Hindlimb muscle (tissue), 1 donor: ENCODE measurements around the gene LPP. TPM values are rescaled to one million over a fixed set of nuclear protein-coding genes. Genes with fewer than 3 reads are reported as not detected.

Experiments
- DNase-seq: peaks from one replicate; pipeline ENCODE4 v3.0.0-alpha.2; 2013
- polyA plus RNA-seq: library from polyadenylated mRNA; unstranded; fragments of 120-200 nt; gene quantifications from one replicate; pipeline ENCODE4 v1.2.1, GENCODE V29; 2013; ENCODE audit not compliant: insufficient read length

The LPP gene
- polyA plus RNA-seq, 1 donor, result 12.7 TPM

DNA sequence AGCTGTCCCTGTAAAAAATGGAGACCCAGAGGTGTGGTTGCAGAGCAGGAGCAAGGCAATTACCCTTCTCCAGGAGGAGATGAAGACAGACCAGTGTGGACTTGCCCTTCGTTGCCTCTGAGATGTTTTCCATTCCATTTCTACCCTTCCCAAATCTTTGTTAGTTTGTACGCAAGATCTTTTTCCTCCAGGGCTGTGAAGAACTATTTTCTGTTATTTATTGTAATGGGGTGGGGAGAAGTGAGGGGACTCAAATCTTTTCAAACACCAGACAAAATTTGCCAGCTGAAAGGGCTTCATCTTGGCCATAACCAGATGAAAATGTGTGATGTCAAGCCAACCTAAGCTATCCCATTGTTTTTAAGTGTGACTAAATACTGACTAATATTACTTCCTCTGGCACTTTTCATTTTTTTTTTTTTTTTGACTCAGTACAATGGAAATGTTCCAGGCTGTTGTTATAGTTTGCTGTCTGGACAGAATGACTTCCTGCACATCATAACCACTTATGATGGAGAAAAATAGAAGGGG, 746.5 kb downstream of the LPP start:
- DNase-seq, result no peak

DNA sequence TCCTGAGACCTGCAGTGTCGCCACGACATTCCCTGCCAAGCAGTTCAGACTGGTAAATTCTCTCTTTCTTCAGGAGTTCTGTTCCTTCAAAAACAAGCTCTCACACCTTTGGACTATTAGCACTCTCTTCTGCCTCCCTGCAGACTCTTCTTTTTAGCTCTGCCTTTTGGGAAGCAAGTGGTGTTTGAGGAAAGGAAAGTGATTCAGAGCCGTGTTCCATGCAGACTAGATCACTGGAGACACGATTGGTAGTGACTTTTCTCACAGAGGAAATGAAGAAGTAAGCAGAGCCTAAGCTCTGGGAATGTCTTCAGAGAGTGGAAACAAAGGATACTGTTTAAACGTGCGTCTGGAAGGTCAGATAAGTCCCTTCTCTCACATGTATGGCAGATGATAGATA, 747.2 kb downstream of the LPP start:
- DNase-seq, result no peak

DNA sequence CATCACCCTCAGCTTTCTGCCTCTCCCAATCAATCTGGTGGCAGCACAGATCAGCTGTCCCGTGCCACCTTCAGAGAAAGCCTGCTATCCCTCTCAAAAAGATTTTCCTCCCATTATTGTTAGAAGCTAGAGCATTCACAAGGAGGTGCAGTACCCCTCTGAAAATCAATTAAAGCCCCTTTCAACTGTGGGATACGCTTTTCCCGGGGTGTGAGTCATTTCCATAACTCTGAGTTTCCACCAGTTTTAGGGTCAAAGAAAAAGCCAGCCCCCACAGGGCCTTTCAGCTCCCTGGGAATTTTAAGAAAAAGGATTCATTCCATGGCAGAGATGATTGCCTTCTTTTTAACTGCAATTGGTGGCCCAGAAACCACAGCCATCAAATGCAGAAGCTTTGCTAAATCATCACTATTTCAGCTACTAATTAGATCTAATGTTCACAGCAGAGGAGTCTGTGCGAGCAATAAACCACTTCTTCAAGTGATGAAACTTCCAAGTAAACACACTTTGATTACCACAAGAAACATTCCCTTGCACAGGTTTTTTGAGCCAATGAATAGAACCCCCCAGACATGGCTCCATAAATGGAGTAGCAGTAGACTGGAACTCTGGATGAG, 747.8 kb downstream of the LPP start:
- no peak for DNase-seq

DNA sequence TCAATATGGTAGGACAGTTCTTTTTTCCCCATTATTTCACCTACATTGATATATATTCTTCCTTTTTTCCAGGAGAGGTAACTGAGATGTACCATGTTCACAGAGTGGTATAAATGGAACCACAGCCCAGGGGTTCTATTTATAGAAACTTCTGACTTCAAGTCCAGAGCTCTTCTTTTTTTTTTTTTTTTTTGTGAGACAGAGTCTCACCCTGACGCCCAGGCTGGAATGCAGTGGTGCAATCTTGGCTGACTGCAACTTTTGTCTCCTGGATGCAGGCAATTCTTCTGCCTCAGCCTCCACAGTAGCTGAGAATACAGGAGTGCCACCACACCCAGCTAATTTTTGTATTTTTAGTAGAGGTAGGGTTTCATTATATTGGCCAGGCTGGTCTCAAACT, 750.7 kb downstream of the LPP start:
- no peak for DNase-seq

DNA sequence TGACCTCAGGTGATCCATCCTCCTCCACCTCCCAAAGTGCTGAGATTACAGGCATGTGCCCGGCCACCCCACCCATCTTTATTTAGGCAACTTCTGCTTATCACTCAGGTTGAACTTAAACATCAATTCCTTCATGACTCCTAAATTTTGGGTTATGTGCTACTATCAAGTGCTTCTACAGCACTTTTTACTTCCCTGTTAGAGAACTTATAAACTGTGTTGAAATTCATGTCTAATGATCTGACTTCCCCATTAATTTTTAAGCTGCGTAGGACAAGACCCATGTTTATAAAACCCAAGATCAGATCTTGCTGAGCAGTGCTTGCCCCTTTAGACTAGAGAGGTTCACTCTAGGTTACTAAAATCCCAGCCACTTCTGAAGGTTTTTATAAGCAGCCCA, 751.6 kb downstream of the LPP start:
- DNase-seq, result no peak

DNA sequence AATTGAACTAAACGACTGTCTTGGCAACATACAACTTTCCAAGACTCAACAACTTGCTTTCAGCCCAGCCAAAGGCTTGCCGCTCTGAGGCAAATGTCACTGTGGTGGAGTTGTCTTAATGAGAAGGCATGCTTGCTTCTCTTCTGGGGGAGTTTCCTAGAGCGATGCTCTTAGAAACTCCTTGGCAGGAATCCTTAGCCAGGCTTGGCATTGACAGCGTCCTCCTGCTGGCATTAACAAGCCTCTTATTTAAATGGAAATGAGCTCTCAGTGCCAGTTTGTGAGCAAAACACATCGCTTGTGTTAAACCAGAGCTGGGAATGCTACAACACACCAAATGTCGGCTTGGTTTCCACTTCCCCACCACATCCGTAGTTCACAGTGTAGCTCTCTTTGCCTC, 752.3 kb downstream of the LPP start:
- DNase-seq, result no peak

DNA sequence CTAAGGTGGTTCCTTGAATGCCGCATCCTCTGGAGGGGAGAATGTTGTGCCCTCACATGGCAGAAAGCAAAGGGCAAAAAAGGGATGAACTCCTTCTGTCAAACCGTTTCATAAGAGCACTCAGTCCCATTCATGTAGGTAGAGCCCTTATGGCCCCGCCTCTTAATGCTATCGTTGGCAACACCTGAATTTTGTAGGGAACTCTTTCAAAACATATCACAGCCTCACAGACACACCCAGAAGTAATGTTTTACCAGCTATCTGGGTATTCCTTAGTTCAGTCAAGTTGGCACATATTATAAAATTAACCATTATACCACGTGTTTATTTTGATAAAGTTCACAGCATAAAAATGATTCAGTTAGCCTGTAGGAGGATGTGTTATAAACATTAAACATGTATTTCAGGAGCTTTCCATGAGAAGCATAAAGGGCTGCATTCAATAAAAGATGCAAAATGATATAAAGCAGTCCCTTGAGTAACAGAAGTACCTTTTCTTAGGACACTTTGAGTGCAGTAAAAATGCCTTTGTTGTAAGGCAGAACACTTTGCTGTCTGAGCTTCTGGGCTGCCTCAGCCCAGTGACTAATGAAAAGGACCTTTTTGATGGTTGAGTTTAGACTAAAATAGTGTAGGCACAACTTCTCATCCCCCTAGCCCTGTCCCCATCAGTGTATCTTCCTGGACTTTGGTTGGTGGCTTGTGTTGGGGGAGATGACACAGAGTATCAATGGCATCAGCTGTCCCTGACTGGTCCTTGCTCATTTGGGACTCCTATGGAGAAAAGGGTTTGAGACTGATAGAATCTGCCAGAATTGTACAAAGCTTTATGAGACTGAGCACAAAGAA, 754.3 kb downstream of the LPP start:
- DNase-seq, result no peak

DNA sequence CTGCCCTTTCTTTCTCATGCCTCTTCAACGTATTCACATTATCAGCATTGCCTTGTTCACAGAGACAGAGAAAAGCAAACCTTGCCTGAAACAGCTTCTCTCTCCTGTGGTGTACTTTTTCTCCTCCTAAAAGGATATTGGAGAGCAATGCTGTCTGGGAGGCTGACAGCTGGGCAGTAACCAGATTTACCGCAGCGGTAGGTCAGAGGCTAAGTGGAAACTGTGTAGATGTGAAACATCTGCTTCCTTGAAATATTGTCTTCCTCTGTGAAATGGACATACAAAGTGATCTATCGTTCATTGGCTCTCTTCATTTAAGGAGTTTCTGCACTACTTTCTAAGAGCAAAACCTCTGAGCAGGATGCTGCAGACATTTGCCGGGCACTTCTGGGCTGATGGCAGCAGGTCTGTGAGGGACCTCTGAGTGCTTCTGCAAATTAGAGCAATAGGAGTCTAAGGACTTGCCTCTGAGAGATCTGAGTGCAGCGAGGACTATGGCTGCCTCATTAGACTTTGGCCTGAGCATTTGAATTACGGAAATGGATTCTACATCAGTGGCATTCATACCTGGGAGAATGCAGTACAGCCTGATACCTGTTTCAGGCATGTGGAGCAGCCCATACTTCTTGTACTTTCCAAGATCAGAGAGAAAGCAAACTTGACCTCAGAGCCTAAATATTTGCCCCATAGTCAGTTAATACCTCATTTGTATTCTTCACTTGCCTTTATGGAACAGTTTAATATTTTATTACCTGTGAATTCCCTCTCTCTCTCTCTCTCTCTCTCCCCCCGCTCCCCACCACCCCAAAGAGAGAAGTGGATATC, 757.3 kb downstream of the LPP start:
- no peak for DNase-seq

DNA sequence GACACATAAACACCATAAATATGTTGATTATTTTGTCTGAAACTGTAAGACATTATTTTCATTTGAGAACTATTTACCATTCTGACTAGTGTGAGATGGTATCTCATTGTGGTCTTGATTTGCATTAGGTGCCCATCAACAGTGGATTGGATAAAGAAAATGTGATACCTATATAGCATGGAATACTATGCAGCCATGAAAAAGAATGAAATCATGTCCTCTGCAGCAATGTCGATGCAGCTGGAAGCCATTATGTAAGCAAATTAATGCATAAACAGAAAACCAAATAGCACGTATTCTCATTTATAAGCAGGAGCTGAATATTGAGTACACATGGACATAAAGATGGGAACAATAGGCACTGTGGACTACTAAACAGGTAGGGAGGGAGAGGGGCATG, 759.1 kb downstream of the LPP start:
- DNase-seq, result no peak

DNA sequence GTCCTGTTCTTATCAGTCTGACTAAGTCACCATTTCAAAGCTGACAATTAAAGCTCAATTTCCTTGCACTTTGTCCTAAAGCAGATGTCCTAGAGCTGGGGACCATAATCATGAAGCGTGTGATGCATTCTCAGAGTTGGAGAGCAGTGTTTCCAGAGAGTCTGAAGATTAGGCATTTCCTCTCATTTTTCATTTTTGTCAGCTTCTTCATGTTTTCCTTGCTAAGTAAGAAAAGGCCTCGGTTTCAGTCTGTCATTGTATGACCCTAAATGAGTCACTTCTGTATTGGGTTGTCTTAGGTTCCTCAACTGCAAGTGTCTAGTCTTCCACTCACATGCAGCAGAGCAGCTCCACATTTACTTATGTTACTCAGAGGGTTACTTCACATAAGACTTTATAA, 760.6 kb downstream of the LPP start:
- no peak for DNase-seq

DNA sequence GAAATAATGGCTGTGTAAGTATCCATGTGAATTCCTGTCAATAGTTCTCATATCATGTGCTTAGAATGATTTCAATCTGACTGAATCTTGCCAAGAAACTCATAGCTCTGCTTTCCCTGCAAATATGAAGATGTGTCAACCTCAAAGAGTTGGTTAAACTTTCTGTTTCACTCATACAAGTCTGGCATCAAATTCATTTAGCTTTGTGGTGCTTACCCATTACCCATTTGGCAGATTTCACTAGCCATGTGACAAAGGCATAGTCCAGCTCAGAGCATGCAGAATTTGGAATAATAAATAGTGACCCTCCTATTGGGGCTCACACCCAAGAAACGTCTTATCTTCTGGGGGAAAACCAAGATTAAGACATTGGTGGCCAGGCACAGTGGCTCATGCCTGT, 761.2 kb downstream of the LPP start:
- DNase-seq, result no peak

DNA sequence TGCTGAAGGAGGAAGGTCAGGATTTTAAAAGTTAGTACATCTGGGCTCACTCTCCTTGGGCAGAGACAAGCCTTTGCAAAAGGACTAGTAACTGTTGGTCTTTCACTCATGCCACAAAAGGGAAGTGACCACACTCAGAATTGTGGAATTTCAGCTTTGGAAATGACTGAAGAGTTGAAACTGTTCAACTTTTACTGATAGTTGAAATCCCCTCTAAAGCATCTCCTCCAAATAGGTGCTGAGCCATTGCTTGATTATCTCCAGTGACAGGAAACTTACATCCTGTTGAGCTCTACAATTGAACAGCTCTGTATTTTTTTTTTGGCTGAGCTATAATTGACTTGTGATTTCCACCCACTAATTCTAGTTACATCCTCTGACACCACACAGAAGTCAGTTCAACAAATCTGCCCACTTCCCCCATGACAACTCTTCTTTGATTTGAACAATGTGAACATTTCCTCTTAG, 763.0 kb downstream of the LPP start:
- no peak for DNase-seq

DNA sequence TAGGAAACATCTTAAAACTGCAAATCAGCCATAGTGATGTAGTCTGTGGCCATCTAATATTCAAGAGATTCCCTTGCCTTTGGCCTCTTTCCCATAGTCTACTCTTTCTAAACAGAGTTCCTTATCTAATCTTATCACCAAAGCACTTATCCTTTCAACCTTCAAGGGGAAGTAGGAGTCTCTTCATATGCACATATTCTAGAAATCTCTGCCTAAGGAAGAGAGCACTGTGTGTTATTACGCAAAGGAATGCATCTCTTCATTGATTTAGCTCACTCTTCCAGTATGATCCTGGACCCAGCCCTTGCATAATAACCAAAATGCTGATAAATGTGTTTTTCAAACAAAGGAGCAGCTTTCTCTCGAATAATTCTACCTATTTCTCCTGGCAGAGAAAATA, 764.1 kb downstream of the LPP start:
- no peak for DNase-seq

DNA sequence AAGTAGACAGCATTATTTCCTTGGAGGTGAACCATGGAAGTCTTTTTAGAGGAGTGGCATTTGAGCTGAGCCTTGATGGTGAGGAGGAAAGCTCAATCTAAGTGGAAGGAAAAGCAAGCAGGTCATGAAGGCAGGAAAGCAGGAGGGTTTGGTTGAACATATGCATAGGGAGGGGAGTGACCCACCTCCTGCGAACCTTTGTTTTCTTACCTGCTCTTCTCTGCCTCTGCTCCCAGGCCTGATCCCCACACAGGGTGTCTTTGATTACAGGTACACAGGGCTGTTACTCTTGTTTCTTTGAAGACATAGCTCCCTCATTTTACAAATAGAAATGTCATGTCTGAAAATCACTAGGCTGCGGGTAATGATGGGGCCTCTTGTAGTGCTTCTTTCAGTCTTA, 769.7 kb downstream of the LPP start:
- DNase-seq, result no peak

DNA sequence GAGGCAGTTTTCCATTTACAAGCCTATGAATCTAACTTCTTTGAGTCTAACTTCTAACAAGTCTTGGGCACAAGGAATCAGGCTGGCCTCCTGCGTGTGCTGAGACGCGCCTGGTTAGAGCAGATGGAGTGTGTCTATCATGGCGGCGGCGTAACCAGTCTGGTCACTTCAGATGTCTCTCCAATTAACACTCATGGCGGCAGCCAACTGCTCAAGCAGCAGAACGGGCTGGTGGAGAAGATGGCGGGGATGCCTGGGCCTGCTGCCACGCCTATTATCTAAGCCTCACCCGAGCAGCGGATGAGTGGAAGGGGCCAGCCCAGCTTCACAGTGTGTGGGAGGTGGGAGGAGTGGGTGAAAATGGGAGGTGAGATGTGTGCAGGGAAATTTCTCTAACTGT, 771.4 kb downstream of the LPP start:
- no peak for DNase-seq

DNA sequence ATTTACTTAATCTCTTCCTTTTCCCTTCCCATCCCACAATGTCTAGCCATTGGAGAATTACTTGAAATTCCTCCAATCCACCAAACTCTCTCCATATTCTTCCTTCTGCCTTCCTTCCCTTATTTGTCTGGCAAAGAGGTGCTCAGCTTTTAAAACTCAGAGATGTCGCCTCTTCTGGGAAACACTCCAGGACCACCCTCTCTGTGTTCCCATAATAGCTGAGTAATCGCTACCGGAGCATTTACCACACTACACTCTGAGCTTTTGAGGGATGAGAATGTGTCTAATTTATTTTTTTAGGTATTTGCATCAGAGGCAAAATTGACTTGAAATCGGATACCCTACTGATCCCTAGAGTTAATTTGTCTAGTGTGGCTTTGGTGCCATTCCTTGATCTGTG, 772.2 kb downstream of the LPP start:
- no peak for DNase-seq

DNA sequence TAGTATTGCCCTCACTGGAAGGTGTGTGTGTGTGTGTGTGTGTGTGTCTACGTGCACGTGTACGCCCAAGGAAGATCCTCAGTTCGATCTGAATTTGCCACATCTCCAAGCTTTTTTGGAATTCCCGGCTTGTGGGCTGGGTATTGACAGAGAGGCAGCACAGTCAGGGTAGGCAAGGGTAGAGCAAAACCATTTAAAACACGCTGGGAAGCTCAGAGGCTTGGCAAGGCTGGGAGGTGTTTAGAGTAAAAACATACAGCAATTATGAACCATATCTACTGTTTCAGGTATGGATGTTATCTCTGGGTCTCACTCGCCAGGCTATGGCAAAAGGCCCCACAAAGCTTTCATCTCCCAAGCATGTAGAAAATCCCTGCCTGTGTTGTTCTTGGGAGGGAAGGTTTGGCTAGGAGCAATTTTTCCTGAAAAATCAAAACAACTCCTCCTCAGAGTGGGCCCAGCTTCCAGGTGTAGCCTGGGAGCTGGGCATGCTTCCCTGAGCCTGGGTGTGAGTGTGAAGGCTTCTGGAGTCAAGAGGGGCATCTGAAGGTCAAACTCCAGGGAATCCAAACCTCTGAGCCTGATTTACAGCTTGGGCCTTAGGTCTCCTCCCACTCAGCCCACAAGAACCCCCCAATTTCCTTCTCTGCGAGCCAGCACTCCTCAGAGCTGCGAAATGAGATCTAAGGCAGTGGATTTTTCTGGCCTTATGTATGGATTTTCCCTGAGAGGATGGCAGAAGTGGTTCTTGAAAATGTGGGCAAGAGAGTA, 773.0 kb downstream of the LPP start:
- DNase-seq, result no peak

DNA sequence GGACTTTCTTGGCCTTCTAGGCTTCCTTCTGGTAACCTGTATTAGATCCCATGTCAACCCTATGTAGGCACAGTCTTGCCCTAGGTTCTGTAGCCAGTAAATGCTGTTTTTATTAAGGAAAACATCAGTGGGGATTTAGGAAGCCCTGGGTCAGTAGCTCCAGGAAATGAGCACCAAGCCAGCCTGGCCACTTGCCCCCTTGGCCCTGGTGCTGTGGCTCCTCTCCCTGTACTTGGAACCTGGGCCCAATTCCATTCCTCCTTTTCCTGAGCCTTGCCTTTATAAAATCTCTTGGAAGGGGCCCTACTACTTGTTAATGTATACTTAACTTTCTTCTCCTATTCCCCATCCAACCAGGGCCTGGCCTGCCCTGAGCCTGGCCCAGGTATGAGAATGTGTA, 774.0 kb downstream of the LPP start:
- no peak for DNase-seq

DNA sequence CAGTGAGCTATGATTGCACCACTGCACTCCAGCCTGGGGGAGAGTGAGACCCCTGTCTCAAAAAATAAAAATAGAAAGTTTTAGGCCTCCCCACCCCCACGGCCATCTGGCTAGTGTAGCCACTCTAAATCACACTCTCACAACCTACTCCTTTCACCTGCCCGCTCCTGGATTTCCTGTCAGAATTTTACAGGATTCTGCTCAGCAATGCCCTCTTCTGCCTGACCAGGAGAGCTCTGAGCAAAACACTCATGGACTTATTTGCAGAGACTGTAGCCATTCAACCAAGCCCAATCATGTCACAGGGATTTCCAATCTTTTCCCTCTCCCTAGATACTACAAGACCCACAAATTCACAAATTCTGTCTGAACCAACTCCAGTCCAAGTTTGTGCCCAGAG, 775.2 kb downstream of the LPP start:
- no peak for DNase-seq

DNA sequence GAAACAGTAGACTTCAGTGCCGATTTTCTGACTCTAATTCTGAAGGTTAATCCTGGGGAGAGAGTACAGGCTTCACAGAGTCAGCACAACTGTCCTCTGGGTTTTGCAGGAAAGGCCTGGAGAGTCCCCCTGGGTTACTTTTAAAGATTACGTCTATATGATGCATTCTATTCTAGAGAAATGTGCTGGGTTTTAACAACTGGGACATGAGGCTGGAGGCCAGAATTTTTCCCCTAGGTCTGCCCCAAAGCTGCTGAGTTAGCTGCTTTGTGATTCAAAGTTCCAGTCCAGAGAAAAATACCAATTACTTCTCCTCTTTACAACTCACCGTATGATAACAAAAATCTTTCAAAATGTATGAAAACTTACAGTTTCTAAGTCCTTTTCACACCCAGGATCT, 777.1 kb downstream of the LPP start:
- no peak for DNase-seq

DNA sequence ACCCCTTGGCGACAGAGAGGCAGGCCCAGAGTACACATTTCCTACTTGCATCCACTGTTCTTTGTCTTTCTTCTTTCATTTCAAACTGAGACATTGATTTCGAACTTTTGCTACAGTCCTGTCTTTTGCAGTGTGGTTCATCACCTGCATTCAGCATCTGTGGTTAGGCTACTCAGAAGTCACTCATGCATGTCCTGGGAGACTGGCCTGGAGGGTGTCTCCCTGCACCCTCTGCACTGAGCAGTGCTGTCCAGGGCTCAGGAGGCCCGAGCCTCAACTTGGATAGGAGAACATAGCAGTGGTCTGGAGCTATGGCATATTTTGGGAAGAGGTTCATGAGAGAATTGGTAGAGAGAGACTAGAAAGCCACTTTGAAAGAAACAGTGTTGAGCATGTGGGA, 777.6 kb downstream of the LPP start:
- no peak for DNase-seq

DNA sequence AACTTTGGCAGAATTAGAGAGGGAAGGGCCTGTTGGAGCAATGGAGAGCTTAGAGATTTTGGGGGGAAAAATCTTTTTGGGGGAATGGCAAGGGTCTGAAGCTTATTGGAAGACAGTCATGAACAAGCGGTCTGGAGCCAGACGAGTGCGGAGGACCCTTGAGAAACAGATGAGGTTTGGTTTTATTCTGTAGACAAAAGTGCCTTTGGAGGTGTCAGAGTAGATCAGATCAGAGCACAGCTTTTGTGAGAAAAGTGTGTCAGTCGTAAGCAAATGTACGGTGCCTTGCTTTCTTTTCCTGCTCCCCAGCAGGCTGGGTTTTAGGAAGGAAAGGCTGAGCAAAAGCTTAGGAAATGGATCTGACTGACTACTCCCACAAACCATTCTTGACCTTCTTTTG, 781.0 kb downstream of the LPP start:
- DNase-seq, result no peak
